K562 (cell line): ENCODE data around the gene HLA-E. TPM values are rescaled to one million over a fixed set of nuclear protein-coding genes. Genes with fewer than 3 reads are reported as not detected.

ENCODE experiments used
- BCLAF1 ChIP-seq, 2 experiments: fragments of 450-650 bp in 1 of 2; IDR thresholded peaks; 2 replicates each; pipeline ENCODE4 v1.6.1; 2011 to 2017; ENCODE audit warnings: low read depth in 2 of 2, antibody characterized with exemption in 1 of 2, borderline replicate concordance in 1 of 2, low read length in 1 of 2, mild to moderate bottlenecking in 1 of 2, mixed read lengths in 1 of 2; ENCODE audit not compliant: control insufficient read depth in 1 of 2
- CAMTA2 ChIP-seq: fragments of 250-450 bp; sonication (Bioruptor Pico); conservative IDR thresholded peaks from 2 replicates; pipeline ENCODE4 v1.5.1; 2022
- CSDE1 ChIP-seq, 2 experiments: fragments of 450-650 bp; IDR thresholded peaks; 2 replicates each; pipeline ENCODE4 v1.6.1; 2016; ENCODE audit warnings: mild to moderate bottlenecking in 1 of 2
- E2F3 ChIP-seq: fragments of 250-450 bp; sonication (Bioruptor Pico); IDR thresholded peaks from 2 replicates; pipeline ENCODE4 v1.4.0; 2020; ENCODE audit warnings: mild to moderate bottlenecking
- GABPB1 ChIP-seq: sonication (generic); formaldehyde crosslinking; IDR thresholded peaks from 2 replicates; pipeline ENCODE4 v1.8.0; 2022; ENCODE audit warnings: mild to moderate bottlenecking, missing genetic modification reagents
- GTF2A2 ChIP-seq: IDR thresholded peaks from 2 replicates; pipeline ENCODE4 v1.6.1; 2016; ENCODE audit warnings: mild to moderate bottlenecking, missing genetic modification characterization, missing compliant biosample characterization
- HDAC3 ChIP-seq: fragments of 450-650 bp; IDR thresholded peaks from 2 replicates; pipeline ENCODE4 v1.6.1; 2018; ENCODE audit warnings: borderline replicate concordance, mild to moderate bottlenecking, moderate library complexity; ENCODE audit not compliant: partially characterized antibody
- MAX ChIP-seq: sonication (generic); formaldehyde crosslinking; IDR thresholded peaks from 2 replicates; pipeline ENCODE4 v1.9.0; 2022; ENCODE audit warnings: mild to moderate bottlenecking, missing genetic modification reagents
- MED1 ChIP-seq: sonication (generic); formaldehyde crosslinking; IDR thresholded peaks from 2 replicates; pipeline ENCODE4 v1.8.1; 2023; ENCODE audit warnings: missing genetic modification reagents, borderline replicate concordance
- MXI1 ChIP-seq: IDR thresholded peaks from 2 replicates; pipeline ENCODE4 v1.6.1; 2011; ENCODE audit warnings: low read depth, mild to moderate bottlenecking, improper control_type of control experiment, low read length
- NCOA2 ChIP-seq, 2 experiments: fragments of 450-650 bp; IDR thresholded peaks; 2 replicates each; pipeline ENCODE4 v1.6.1; 2018; ENCODE audit warnings: mild to moderate bottlenecking in 2 of 2, moderate library complexity in 1 of 2; ENCODE audit not compliant: partially characterized antibody in 2 of 2
- NCOA4 ChIP-seq: fragments of 450-650 bp; IDR thresholded peaks from 2 replicates; pipeline ENCODE4 v1.6.1; 2018; ENCODE audit warnings: mild to moderate bottlenecking; ENCODE audit not compliant: partially characterized antibody
- PHB ChIP-seq: fragments of 250-450 bp; sonication (Bioruptor Pico); IDR thresholded peaks from 2 replicates; pipeline ENCODE4 v1.5.0; 2021
- POLR2AphosphoS2 ChIP-seq: IDR thresholded peaks from 2 replicates; pipeline ENCODE4 v1.6.1; 2012; ENCODE audit warnings: low read length, improper control_type of control experiment
- POLR3A ChIP-seq: IDR thresholded peaks from 2 replicates; pipeline ENCODE4 v1.6.1; 2011; ENCODE audit warnings: borderline replicate concordance, mild to moderate bottlenecking, moderate library complexity; ENCODE audit not compliant: insufficient read length, insufficient read depth; ENCODE audit errors: extremely low read depth
- RCOR1 ChIP-seq, 2 experiments: IDR thresholded peaks; 2 replicates each; pipeline ENCODE4 v1.6.1; 2012; ENCODE audit warnings: low read depth in 2 of 2, low read length in 2 of 2, borderline replicate concordance in 1 of 2, improper control_type of control experiment in 1 of 2
- SMAD4 ChIP-seq: fragments of 250-450 bp; sonication (Bioruptor Pico); conservative IDR thresholded peaks from 2 replicates; pipeline ENCODE4 v1.8.0; 2021; ENCODE audit warnings: inconsistent platforms, mild to moderate bottlenecking, moderate library complexity
- TAF15 ChIP-seq: fragments of 200-400 bp; formaldehyde crosslinking; IDR thresholded peaks from 2 replicates; pipeline ENCODE4 v1.6.1; 2017; ENCODE audit warnings: mild to moderate bottlenecking, low read depth, low read length, moderate library complexity
- ZFP91 ChIP-seq: sonication (generic); formaldehyde crosslinking; IDR thresholded peaks from 2 replicates; pipeline ENCODE4 v1.8.0; 2022; ENCODE audit warnings: mild to moderate bottlenecking, missing genetic modification reagents
- ZFPM2 ChIP-seq: fragments of 250-450 bp; sonication (Bioruptor Pico); IDR thresholded peaks from 2 replicates; pipeline ENCODE4 v1.5.1; 2022; ENCODE audit warnings: mild to moderate bottlenecking
- ZNF121 ChIP-seq: sonication (generic); formaldehyde crosslinking; conservative IDR thresholded peaks from 2 replicates; pipeline ENCODE4 v1.8.0; 2022; ENCODE audit warnings: missing genetic modification reagents
- ZNF507 ChIP-seq: conservative IDR thresholded peaks from 2 replicates; pipeline ENCODE4 v1.6.1; 2017; ENCODE audit warnings: missing genetic modification characterization, missing compliant biosample characterization
- ZNF584 ChIP-seq: fragments of 200-800 bp; sonication (Bioruptor generic); IDR thresholded peaks from 2 replicates; pipeline ENCODE4 v1.6.1; 2016; ENCODE audit warnings: low read depth, mild to moderate bottlenecking, missing genetic modification characterization, missing compliant biosample characterization
- polyA plus RNA-seq, 8 experiments: library from polyadenylated mRNA; depleted of rRNA in 4 of 8; stranded (reverse) in 5 of 8; unstranded in 3 of 8; fragments of >200 nt; fragmentation: Nextera tagmentation in 2 of 8; fragmentation: Illumina TruSeq in 1 of 8; extraction: Ambion mirVana in 2 of 8; extraction: Trizol in 1 of 8; gene quantifications; 2 replicates each; pipeline versions ENCODE4 v1.2.1 to v1.2.3, GENCODE V29; 2011 to 2014; ENCODE audit warnings: inconsistent platforms in 1 of 8, missing spikeins in 1 of 8
- total RNA-seq, 7 experiments: library from RNA; depleted of rRNA in 6 of 7; stranded (reverse); fragments of >200 nt in 6 of 7; fragmentation: Illumina TruSeq in 2 of 7; extraction: Trizol in 2 of 7; gene quantifications; 2 replicates each; pipeline versions ENCODE4 v1.2.1 to v1.2.3, GENCODE V29; 2011 to 2021; ENCODE audit warnings: low replicate concordance in 1 of 7

Gene HLA-E
- total and polyA plus RNA-seq, 9 of the 15 experiments (the other 6 are each of a cell fraction or from before 2014, with no cell fraction given), result 3.2 to 39.9 (median 26.8) TPM

DNA sequence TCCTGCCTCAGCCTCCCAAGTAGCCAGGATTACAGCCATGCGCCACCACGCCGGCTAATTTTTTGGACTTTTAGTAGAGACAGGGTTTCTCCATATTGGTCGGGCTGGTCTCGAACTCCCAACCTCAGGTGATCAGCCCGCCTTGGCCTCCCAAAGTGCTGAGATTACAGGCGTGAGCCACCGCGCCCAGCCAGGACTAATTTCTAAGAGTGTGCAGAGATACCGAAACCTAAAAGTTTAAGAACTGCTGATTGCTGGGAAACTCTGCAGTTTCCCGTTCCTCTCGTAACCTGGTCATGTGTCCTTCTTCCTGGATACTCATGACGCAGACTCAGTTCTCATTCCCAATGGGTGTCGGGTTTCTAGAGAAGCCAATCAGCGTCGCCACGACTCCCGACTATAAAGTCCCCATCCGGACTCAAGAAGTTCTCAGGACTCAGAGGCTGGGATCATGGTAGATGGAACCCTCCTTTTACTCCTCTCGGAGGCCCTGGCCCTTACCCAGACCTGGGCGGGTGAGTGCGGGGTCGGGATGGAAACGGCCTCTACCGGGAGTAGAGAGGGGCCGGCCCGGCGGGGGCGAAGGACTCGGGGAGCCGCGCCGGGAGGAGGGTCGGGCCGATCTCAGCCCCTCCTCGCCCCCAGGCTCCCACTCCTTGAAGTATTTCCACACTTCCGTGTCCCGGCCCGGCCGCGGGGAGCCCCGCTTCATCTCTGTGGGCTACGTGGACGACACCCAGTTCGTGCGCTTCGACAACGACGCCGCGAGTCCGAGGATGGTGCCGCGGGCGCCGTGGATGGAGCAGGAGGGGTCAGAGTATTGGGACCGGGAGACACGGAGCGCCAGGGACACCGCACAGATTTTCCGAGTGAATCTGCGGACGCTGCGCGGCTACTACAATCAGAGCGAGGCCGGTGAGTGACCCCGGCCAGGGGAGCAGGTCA, at the start of gene HLA-E (continued):
- no peak for TF ChIP-seq ZNF584
- TF ChIP-seq GABPB1 (CRISPR knock-in tag), result no peak
- TF ChIP-seq TAF15, result no peak
- no peak for TF ChIP-seq ZNF507 (tag)
- 0 out of 2 replicates have a peak, but pooled peaks have one; percentile 41 for TF ChIP-seq SMAD4 (CRISPR knock-in tag)
- no peak for TF ChIP-seq BCLAF1 (IDR thresholded peaks at IDR 0.05; ENCODE audit: borderline replicate concordance in 1 of 2, control insufficient read depth in 1 of 2, low read depth in 2 of 2, low read length in 1 of 2)
- TF ChIP-seq MXI1, result peak; percentile 38; the same call in 1 of the 2 replicates
- no peak; the same call in 1 of the 2 replicates for TF ChIP-seq ZNF121 (CRISPR knock-in tag)
- no peak for TF ChIP-seq MED1
- no peak for TF ChIP-seq ZFP91 (CRISPR knock-in tag)
- no peak; the same call in 1 of the 2 replicates for TF ChIP-seq POLR2AphosphoS2
- 0 out of 2 replicates have a peak, but pooled peaks have one; percentile 37 for TF ChIP-seq E2F3
- TF ChIP-seq HDAC3, result no peak
- TF ChIP-seq POLR3A, result peak; percentile 43
- TF ChIP-seq NCOA4, result no peak
- 0 out of 2 replicates have a peak, but pooled peaks have one; percentile 27 for TF ChIP-seq ZFPM2 (CRISPR knock-in tag)
- peak; percentile 43 to 95; a peak in 3 of 4 replicates for TF ChIP-seq RCOR1 (IDR thresholded peaks at IDR 0.05; ENCODE audit: borderline replicate concordance in 1 of 2, low read depth in 2 of 2, low read length in 2 of 2)
- 0 out of 4 replicates have a peak, but pooled peaks of 1 of the 2 experiments have one; percentile 31 for TF ChIP-seq CSDE1 (IDR thresholded peaks at IDR 0.05)
- TF ChIP-seq MAX (CRISPR knock-in tag), result no peak
- TF ChIP-seq PHB, result no peak
- no peak for TF ChIP-seq NCOA2 (IDR thresholded peaks at IDR 0.05; ENCODE audit: partially characterized antibody in 2 of 2)
- no peak for TF ChIP-seq CAMTA2 (CRISPR knock-in tag)
- TF ChIP-seq GTF2A2, result peak; percentile 83
